ENCODE data around the gene PHC3. TPM values are rescaled to one million over a fixed set of nuclear protein-coding genes. Genes with fewer than 3 reads are reported as not detected.

Gene PHC3
- total and polyA plus RNA-seq, 2 experiments from 2014 or later = 24.5 to 25.2 TPM

GRCh38 chr3:170057550-170057949 lies 124.0 kb downstream of the PHC3 start:
- no peaks in the 10 kb centered on the region for H3K27me3 ChIP-seq
- TF ChIP-seq, protein P1, sequence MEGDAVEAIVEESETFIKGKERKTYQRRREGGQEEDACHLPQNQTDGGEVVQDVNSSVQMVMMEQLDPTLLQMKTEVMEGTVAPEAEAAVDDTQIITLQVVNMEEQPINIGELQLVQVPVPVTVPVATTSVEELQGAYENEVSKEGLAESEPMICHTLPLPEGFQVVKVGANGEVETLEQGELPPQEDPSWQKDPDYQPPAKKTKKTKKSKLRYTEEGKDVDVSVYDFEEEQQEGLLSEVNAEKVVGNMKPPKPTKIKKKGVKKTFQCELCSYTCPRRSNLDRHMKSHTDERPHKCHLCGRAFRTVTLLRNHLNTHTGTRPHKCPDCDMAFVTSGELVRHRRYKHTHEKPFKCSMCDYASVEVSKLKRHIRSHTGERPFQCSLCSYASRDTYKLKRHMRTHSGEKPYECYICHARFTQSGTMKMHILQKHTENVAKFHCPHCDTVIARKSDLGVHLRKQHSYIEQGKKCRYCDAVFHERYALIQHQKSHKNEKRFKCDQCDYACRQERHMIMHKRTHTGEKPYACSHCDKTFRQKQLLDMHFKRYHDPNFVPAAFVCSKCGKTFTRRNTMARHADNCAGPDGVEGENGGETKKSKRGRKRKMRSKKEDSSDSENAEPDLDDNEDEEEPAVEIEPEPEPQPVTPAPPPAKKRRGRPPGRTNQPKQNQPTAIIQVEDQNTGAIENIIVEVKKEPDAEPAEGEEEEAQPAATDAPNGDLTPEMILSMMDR (IDR thresholded peaks at IDR 0.05; ENCODE audit: low read depth, low read length) = no peak
- H3K36me3 ChIP-seq = no peaks in the 10 kb centered on the region
- H3K4me3 ChIP-seq = no peak overlapping the region
- H3K4me1 ChIP-seq (ENCODE audit: low read depth) = no peaks in the 10 kb centered on the region
- no peaks in the 10 kb centered on the region for H3K9me3 ChIP-seq (ENCODE audit: low read depth)
- no peak overlapping the region for H3K27ac ChIP-seq
- DNase-seq (ENCODE audit: low read depth in 1 of 2, low spot score in 1 of 2) = no peak

DNA sequence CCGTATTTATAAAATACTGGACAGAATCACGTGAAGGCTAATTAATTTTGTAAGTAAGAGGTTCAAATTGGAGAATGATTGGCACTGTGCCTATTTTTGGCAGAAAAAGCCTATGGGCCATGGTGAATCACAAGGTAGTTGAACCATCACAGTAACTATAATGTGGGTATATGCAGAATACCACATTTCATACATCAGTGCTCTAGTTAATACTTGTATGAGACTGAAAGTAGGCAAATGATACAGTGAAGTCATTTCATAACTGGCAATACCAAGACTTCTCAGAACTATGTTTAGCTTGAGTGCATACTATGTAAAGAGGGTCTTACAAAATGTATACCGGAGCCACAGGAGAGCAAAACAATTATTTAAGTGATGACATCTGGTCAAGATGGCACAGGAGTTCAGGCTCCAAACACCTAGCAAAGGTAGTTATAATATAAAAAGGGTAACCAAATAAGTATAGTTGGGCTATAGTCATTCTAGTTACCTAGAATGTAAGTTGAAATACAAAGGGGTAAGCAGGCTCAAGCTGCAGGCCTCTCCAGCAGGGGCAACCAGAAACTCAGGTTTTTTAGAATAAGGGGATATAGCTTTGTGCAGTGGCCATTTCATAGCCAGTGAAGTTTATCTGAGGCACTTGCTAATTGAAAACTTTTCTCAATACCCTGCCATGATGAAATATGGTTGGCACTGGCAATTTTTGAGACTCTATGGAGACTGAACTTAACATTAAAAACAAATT lies 124.7 kb downstream of the PHC3 start:
- Histone ChIP-seq H3K36me3 (no peaks in the 10 kb centered on the region), H3K4me3 (no peak overlapping the region), H3K27ac (no peak overlapping the region), H3K9me3 (ENCODE audit: low read depth) (no peaks in the 10 kb centered on the region), H3K4me1 (ENCODE audit: low read depth) (no peaks in the 10 kb centered on the region), H3K27me3 (no peaks in the 10 kb centered on the region)
- no peak for DNase-seq (ENCODE audit: low read depth in 1 of 2, low spot score in 1 of 2)
- TF ChIP-seq, protein P1 (IDR thresholded peaks at IDR 0.05; ENCODE audit: low read depth, low read length) = no peak

- DNase-seq (ENCODE audit: low read depth in 1 of 2, low spot score in 1 of 2) = no peak
- H3K27ac ChIP-seq = no peak overlapping the region
Observed at GRCh38 chr3:170055209-170055608, 126.3 kb downstream of the PHC3 start.

GRCh38 chr3:170054204-170054603 lies 127.3 kb downstream of the PHC3 start:
- DNase-seq (ENCODE audit: low read depth in 1 of 2, low spot score in 1 of 2) = no peak
- Histone ChIP-seq H3K4me3 (no peak overlapping the region), H3K4me1 (ENCODE audit: low read depth) (no peaks in the 10 kb centered on the region), H3K9me3 (ENCODE audit: low read depth) (no peaks in the 10 kb centered on the region), H3K27ac (no peak overlapping the region), H3K36me3 (no peaks in the 10 kb centered on the region), H3K27me3 (no peaks in the 10 kb centered on the region)
- TF ChIP-seq, protein P1 (IDR thresholded peaks at IDR 0.05; ENCODE audit: low read depth, low read length) = peak; percentile 39

More at GRCh38 chr3:170055209-170055608, 126.3 kb downstream of the PHC3 start:
- Histone ChIP-seq H3K27me3 (no peaks in the 10 kb centered on the region), H3K9me3 (ENCODE audit: low read depth) (no peaks in the 10 kb centered on the region), H3K36me3 (no peaks in the 10 kb centered on the region), H3K4me1 (ENCODE audit: low read depth) (no peaks in the 10 kb centered on the region), H3K4me3 (no peak overlapping the region)
- TF ChIP-seq, protein P1 (IDR thresholded peaks at IDR 0.05; ENCODE audit: low read depth, low read length) = no peak

GRCh38 chr3:170052398-170052797 lies 129.1 kb downstream of the PHC3 start:
- no peak for DNase-seq (ENCODE audit: low read depth in 1 of 2, low spot score in 1 of 2)
- Histone ChIP-seq H3K4me3 (no peak overlapping the region), H3K4me1 (ENCODE audit: low read depth) (no peaks in the 10 kb centered on the region), H3K27ac (no peak overlapping the region), H3K36me3 (no peaks in the 10 kb centered on the region), H3K9me3 (ENCODE audit: low read depth) (no peaks in the 10 kb centered on the region), H3K27me3 (no peaks in the 10 kb centered on the region)
- TF ChIP-seq, protein P1 (IDR thresholded peaks at IDR 0.05; ENCODE audit: low read depth, low read length) = no peak

Measured in cardiac muscle cell (in vitro differentiated cells and primary cell).